ENCODE data around the gene DRD1.

DRD1 gene

GRCh38 chr5:175394601-175395000 is 49.4 kb downstream of the DRD1 start:
- no peaks in the 10 kb centered on the region for H3K27me3 ChIP-seq (ENCODE audit: control insufficient read depth, insufficient read depth, low read length)
- H3K4me3 ChIP-seq (ENCODE audit: low read depth, low read length): no peak overlapping the region
- no peaks in the 10 kb centered on the region for H3K36me3 ChIP-seq (ENCODE audit: control insufficient read depth, insufficient read depth, low read length)

GRCh38 chr5:175393897-175394296 is 50.1 kb downstream of the DRD1 start:
- Histone ChIP-seq H3K4me3 (ENCODE audit: low read depth, low read length) (no peak overlapping the region), H3K4me1 (ENCODE audit: control insufficient read depth, insufficient read depth, low read length) (no peaks in the 10 kb centered on the region), H3K27me3 (ENCODE audit: control insufficient read depth, insufficient read depth, low read length) (no peaks in the 10 kb centered on the region), H3K36me3 (ENCODE audit: control insufficient read depth, insufficient read depth, low read length) (no peaks in the 10 kb centered on the region), H3K9ac (ENCODE audit: low read depth, low read length) (no peak overlapping the region), H3K27ac (ENCODE audit: low read depth, low read length) (no peak overlapping the region), H3K9me3 (ENCODE audit: control insufficient read depth, insufficient read depth, low read length) (no peaks in the 10 kb centered on the region; the same call in 1 of the 2 replicates)

More at GRCh38 chr5:175394601-175395000, 49.4 kb downstream of the DRD1 start:
- no peaks in the 10 kb centered on the region for H3K4me1 ChIP-seq (ENCODE audit: control insufficient read depth, insufficient read depth, low read length)
- H3K9ac ChIP-seq (ENCODE audit: low read depth, low read length): no peak overlapping the region
- H3K9me3 ChIP-seq (ENCODE audit: control insufficient read depth, insufficient read depth, low read length): no peaks in the 10 kb centered on the region; the same call in 1 of the 2 replicates
- H3K27ac ChIP-seq (ENCODE audit: low read depth, low read length): no peak overlapping the region

GRCh38 chr5:175392236-175392635 is 51.7 kb downstream of the DRD1 start:
- no peaks in the 10 kb centered on the region for H3K27me3 ChIP-seq (ENCODE audit: control insufficient read depth, insufficient read depth, low read length)
- H3K9ac ChIP-seq (ENCODE audit: low read depth, low read length): no peak overlapping the region
- H3K36me3 ChIP-seq (ENCODE audit: control insufficient read depth, insufficient read depth, low read length): no peaks in the 10 kb centered on the region
- no peak overlapping the region for H3K4me3 ChIP-seq (ENCODE audit: low read depth, low read length)
- H3K4me1 ChIP-seq (ENCODE audit: control insufficient read depth, insufficient read depth, low read length): peaks cover 2% of the 10 kb centered on the region
- no peak overlapping the region for H3K27ac ChIP-seq (ENCODE audit: low read depth, low read length)
- no peaks in the 10 kb centered on the region; the same call in 1 of the 2 replicates for H3K9me3 ChIP-seq (ENCODE audit: control insufficient read depth, insufficient read depth, low read length)

GRCh38 chr5:175390352-175391083 is 53.5 kb downstream of the DRD1 start:
- H3K9ac ChIP-seq (ENCODE audit: low read depth, low read length): no peak overlapping the region

More at GRCh38 chr5:175390352-175391083, 53.5 kb downstream of the DRD1 start:
- Histone ChIP-seq H3K4me1 (ENCODE audit: control insufficient read depth, insufficient read depth, low read length) (peaks cover 8% of the 10 kb centered on the region), H3K27ac (ENCODE audit: low read depth, low read length) (no peak overlapping the region), H3K9me3 (ENCODE audit: control insufficient read depth, insufficient read depth, low read length) (no peaks in the 10 kb centered on the region), H3K36me3 (ENCODE audit: control insufficient read depth, insufficient read depth, low read length) (no peaks in the 10 kb centered on the region), H3K4me3 (ENCODE audit: low read depth, low read length) (no peak overlapping the region), H3K27me3 (ENCODE audit: control insufficient read depth, insufficient read depth, low read length) (no peaks in the 10 kb centered on the region)
